ENCODE measurements around the gene THSD7B. TPM values are rescaled to one million over a fixed set of nuclear protein-coding genes. Genes with fewer than 3 reads are reported as not detected.

Gene THSD7B
- total RNA-seq, 1 donor from 2014 or later: not detected

DNA sequence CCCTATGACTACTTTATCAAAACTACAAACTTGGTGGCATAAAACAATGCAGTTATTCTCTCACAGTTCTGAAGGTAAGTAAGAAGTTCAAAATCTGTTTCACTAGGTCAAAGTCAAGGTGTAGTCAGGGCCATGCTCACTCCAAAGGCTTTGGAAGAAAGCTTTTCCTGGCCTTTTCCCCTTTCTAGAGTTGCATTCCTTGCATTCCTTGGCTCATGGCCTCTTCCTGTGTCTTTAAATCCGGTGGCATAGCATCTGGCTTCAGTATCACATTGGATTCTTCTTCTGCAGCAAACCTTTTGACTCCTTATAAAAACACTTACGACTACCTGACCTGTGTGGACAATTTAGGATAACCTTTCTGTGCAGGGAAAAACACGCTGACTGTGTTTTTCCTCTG lies 655.4 kb downstream of the THSD7B start:
- Histone ChIP-seq H3K36me3 (ENCODE audit: control insufficient read depth, insufficient read depth, low read length) (no peaks in the 10 kb centered on the region), H3K4me3 (ENCODE audit: low read depth, low read length) (no peak overlapping the region), H3K27me3 (ENCODE audit: control insufficient read depth, insufficient read depth, low read length) (no peaks in the 10 kb centered on the region)
- TF ChIP-seq, protein P1, sequence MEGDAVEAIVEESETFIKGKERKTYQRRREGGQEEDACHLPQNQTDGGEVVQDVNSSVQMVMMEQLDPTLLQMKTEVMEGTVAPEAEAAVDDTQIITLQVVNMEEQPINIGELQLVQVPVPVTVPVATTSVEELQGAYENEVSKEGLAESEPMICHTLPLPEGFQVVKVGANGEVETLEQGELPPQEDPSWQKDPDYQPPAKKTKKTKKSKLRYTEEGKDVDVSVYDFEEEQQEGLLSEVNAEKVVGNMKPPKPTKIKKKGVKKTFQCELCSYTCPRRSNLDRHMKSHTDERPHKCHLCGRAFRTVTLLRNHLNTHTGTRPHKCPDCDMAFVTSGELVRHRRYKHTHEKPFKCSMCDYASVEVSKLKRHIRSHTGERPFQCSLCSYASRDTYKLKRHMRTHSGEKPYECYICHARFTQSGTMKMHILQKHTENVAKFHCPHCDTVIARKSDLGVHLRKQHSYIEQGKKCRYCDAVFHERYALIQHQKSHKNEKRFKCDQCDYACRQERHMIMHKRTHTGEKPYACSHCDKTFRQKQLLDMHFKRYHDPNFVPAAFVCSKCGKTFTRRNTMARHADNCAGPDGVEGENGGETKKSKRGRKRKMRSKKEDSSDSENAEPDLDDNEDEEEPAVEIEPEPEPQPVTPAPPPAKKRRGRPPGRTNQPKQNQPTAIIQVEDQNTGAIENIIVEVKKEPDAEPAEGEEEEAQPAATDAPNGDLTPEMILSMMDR (IDR thresholded peaks at IDR 0.05; ENCODE audit: insufficient read depth, low read length, severe bottlenecking): no peak
- FAIRE-seq (no peak), DNase-seq (ENCODE audit: low read depth) (no peak)

DNA sequence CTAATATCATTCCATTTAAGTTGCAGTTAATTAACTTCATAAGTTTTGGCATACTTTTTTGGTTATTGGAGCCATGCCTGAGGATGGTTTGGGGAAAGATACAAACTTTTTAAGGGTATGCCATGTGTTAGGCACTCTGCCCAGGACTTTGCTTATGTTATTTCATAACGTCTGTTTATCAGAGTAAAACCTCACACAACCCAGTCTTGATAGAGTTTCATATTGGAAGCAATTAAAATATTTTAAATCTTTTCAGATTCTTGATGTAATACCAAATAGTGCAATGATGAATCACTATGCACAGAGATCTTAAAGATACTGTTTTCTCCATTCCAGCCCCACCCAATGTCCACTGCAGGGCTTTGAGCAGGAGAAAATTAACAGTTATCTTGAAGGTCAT lies 669.8 kb downstream of the THSD7B start:
- FAIRE-seq: no peak
- TF ChIP-seq, protein P1 (IDR thresholded peaks at IDR 0.05; ENCODE audit: insufficient read depth, low read length, severe bottlenecking): no peak

DNA sequence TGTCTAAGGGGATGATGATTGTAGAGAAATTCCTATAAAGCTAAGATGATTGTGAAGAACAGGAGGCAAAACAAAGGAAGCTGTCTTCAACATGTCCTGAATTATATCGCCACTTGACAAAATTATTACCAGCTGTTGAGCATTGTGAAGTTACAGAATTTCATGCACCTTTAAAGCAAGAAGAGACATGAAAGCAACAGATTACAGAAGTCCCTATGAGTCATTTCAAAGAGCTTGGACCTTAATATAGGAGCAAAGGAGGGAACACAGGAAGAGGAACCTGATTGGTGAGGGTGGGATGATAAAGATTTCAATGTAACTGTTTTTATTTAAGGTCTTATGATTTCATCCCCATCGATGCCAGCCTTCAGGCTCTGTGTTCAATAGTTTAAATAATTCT lies 672.0 kb downstream of the THSD7B start:
- FAIRE-seq (no peak), DNase-seq (ENCODE audit: low read depth) (peak; percentile 52)

More for the DNA sequence above, 669.8 kb downstream of the THSD7B start:
- H3K4me3 ChIP-seq (ENCODE audit: low read depth, low read length): no peak overlapping the region
- no peaks in the 10 kb centered on the region for H3K36me3 ChIP-seq (ENCODE audit: control insufficient read depth, insufficient read depth, low read length)
- peak; percentile 5 for DNase-seq (ENCODE audit: low read depth)
- H3K27me3 ChIP-seq (ENCODE audit: control insufficient read depth, insufficient read depth, low read length): no peaks in the 10 kb centered on the region

DNA sequence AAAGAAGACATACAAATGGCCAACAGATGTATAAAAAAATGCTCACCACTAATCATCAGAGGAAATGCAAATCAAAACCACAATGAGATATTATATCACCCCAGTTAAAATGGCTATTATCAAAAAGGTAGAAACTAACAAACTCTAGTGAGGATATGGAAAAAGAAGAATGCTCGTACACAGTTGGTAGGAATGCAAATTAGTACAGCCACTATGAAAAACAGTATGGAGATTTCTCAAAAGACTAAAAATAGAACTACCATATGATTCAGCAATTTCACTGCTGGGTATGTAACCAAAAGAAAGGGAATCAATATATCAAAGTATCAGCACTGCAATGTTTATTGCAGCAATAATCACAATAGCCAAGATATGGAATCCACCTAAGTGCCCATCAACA lies 679.6 kb downstream of the THSD7B start:
- Histone ChIP-seq H3K27me3 (ENCODE audit: control insufficient read depth, insufficient read depth, low read length) (no peaks in the 10 kb centered on the region), H3K4me3 (ENCODE audit: low read depth, low read length) (no peak overlapping the region), H3K36me3 (ENCODE audit: control insufficient read depth, insufficient read depth, low read length) (no peaks in the 10 kb centered on the region)
- TF ChIP-seq, protein P1 (IDR thresholded peaks at IDR 0.05; ENCODE audit: insufficient read depth, low read length, severe bottlenecking): no peak
- FAIRE-seq: no peak
- no peak for DNase-seq (ENCODE audit: low read depth)

More for the DNA sequence above, 672.0 kb downstream of the THSD7B start:
- Histone ChIP-seq H3K36me3 (ENCODE audit: control insufficient read depth, insufficient read depth, low read length) (no peaks in the 10 kb centered on the region), H3K4me3 (ENCODE audit: low read depth, low read length) (no peak overlapping the region), H3K27me3 (ENCODE audit: control insufficient read depth, insufficient read depth, low read length) (no peaks in the 10 kb centered on the region)
- TF ChIP-seq, protein P1 (IDR thresholded peaks at IDR 0.05; ENCODE audit: insufficient read depth, low read length, severe bottlenecking): no peak

DNA sequence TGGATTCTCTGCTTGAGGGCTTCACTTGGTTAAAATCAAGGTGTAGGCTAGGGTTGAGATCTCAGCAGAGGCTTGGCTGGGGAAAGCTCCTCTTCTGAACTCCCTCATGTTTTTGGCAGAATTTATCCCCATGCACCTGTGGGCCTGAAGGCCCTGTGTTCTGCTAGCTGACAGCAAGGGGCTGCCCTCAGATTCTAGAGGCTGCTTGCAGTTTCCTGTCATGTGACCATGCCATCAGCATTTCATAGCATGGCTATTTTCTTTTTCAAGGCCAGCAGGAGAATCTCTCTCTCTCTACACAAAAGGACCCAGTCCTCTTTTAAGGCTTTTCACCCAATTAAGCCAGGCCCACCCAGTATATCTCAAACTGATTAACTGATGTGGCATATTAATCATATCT lies 684.1 kb downstream of the THSD7B start:
- no peaks in the 10 kb centered on the region for H3K36me3 ChIP-seq (ENCODE audit: control insufficient read depth, insufficient read depth, low read length)
- TF ChIP-seq, protein P1 (IDR thresholded peaks at IDR 0.05; ENCODE audit: insufficient read depth, low read length, severe bottlenecking): no peak
- FAIRE-seq: no peak
- DNase-seq (ENCODE audit: low read depth): no peak
- H3K27me3 ChIP-seq (ENCODE audit: control insufficient read depth, insufficient read depth, low read length): no peaks in the 10 kb centered on the region
- H3K4me3 ChIP-seq (ENCODE audit: low read depth, low read length): no peak overlapping the region

DNA sequence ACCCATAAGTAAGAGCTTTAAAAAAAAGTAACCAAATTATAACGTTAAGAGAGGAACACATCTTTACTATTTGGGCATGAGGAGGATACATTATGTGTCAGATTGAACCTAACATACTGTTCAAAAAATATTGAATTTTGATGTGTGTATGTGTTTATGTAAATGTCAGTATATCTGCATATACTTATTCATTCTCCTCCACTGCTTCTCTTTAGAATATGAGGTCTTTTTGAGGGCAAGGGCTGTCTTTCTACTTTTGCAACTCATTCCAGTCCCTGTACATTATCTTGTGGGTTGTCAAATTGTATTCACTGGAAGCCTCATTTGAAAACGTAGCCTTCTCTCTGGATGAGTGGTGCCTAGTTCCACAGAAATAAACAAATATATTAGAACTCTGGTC lies 689.5 kb downstream of the THSD7B start:
- no peaks in the 10 kb centered on the region for H3K27me3 ChIP-seq (ENCODE audit: control insufficient read depth, insufficient read depth, low read length)
- TF ChIP-seq, protein P1 (IDR thresholded peaks at IDR 0.05; ENCODE audit: insufficient read depth, low read length, severe bottlenecking): no peak
- no peak overlapping the region for H3K4me3 ChIP-seq (ENCODE audit: low read depth, low read length)
- H3K36me3 ChIP-seq (ENCODE audit: control insufficient read depth, insufficient read depth, low read length): no peaks in the 10 kb centered on the region
- DNase-seq (ENCODE audit: low read depth) (no peak), FAIRE-seq (no peak)

Measured in bronchial epithelial cell (primary cell).